Stimulated activated CD8-positive, alpha-beta memory T cell treated with anti-CD3 and anti-CD28 coated beads, Interleukin-4, amount 100 ng/mL, for 1 hour (primary cell): ENCODE results near the gene BICRA.

ENCODE experiments used
- DNase-seq, 2 donors: peaks; one replicate each; pipeline ENCODE4 v3.0.0-alpha.2; 2020; ENCODE audit warnings: low read depth in 2 of 2, low spot score in 1 of 2

Gene BICRA

DNA sequence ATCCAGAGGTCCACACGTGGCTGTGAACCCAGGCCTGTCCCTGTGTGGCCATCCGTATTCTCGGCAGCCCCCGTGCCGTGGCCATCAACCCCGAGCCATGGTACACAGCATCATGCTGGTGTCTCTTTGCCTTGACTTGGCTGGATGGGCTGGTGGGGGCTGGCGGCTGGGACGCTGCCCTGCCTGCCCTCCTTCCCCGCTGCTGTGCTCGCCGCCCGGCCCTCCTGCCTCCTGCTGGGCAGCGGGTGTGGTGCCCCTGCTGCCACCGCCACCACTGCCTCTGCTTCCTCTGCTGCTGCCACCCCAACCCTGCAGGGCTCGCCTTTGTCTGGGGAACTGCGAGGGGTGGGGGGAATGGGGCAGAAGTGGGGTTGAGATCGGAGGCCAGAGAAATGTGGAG lies 84.6 kb downstream of the BICRA start:
- DNase-seq = no peak

- no peak for DNase-seq
These were observed 85.0 kb downstream of the BICRA start for GRCh38 chr19:47693903-47694302.

DNA sequence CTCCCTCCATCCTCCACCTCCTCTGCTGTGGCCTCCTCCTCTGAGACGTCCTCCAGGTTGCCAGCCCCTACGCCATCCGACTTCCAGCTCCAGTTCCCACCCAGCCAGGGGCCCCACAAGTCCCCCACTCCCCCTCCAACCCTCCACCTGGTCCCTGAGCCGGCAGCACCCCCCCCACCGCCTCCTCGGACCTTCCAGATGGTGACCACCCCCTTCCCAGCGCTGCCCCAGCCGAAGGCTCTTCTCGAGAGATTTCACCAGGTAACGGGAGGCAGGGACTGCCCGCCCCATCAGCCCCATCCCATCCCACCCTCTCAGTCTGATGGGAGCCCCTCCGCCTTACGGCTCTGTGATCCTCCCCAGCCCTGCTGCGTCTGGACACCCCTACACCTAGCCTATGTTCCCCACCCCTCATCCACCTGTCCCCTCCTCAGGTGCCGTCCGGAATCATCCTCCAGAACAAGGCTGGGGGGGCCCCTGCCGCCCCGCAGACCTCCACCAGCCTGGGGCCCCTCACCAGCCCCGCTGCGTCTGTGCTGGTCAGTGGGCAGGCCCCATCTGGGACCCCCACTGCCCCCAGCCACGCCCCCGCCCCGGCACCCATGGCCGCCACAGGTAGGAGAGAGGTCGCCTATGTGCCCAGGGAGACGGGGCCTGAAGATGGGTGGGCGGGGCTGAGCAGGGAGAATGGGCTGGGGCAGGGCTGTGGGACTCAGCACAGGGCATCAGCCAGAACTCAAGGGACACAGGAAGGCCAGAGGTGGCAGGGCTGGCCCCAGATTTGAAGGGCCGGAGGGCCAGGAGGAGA lies 85.7 kb downstream of the BICRA start:
- DNase-seq = no peak

DNA sequence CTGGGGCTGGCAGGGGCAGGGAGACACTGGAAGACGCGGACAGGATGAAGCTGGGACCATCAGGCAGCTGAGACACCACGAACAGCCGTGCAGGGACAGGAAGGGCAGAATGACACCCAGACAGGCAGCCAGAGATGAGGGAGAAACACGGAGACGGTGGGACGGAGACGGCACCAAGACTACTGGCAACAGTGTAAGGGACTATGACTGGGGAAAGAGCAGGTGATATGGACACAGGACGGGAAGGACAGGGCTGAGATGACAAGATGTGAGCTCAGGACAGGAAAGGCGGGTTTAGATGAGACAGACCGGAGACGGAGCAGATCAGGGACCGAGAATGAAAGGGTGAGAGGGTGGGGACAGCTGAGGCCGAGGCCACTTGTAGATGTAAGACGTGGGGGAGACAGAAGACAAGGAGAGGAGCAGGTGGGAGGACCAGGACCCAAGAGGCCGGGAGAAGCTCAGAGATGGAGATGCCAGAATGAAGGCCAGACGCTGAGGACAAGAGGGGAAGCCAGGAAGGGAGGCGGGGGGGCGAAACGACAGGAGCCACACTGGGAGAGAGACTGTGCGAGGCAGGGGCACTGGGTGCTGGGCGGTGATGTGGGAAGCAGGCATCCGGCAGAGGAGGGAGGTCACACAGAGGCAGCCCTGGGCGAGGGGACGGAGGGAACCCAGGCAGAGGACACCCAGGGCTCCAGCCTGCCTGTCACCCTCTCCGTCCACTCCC lies 86.8 kb downstream of the BICRA start:
- DNase-seq = no peak

- no peak for DNase-seq
These were observed 87.7 kb downstream of the BICRA start for GRCh38 chr19:47696635-47697034.

GRCh38 chr19:47697863-47698609 lies 89.1 kb downstream of the BICRA start:
- peak in 1 of 2 donors; percentile 22 for DNase-seq

- DNase-seq = no peak
These were observed 89.9 kb downstream of the BICRA start for GRCh38 chr19:47698631-47699359.

- peak in 1 of 2 donors; percentile 5 for DNase-seq
These were observed 90.5 kb downstream of the BICRA start for GRCh38 chr19:47699360-47699917.

GRCh38 chr19:47700934-47701716 lies 92.2 kb downstream of the BICRA start:
- DNase-seq = no peak

DNA sequence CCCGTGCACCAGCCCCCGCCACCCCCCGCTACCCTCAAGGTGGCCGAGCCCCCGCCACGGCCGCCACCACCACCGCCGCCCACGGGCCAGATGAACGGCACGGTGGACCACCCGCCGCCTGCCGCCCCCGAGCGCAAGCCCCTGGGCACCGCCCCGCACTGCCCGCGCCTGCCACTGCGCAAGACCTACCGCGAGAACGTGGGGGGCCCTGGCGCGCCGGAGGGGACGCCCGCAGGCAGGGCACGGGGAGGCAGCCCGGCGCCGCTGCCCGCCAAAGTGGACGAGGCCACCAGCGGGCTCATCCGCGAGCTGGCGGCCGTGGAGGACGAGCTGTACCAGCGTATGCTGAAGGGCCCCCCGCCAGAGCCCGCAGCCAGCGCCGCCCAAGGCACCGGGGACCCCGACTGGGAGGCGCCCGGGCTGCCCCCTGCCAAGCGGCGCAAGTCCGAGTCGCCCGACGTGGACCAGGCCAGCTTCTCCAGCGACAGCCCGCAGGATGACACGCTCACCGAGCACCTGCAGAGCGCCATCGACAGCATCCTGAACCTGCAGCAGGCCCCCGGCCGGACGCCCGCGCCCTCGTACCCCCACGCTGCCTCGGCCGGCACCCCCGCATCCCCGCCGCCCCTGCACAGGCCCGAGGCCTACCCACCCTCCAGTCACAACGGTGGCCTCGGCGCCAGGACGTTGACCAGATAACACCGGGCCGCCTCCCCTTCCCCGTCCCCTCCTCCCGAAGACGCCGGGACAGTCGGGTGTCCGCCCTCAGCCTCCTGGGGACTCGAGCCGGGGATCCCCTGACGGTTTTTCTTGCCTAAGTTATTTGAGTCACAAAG lies 93.0 kb downstream of the BICRA start:
- no peak for DNase-seq

DNA sequence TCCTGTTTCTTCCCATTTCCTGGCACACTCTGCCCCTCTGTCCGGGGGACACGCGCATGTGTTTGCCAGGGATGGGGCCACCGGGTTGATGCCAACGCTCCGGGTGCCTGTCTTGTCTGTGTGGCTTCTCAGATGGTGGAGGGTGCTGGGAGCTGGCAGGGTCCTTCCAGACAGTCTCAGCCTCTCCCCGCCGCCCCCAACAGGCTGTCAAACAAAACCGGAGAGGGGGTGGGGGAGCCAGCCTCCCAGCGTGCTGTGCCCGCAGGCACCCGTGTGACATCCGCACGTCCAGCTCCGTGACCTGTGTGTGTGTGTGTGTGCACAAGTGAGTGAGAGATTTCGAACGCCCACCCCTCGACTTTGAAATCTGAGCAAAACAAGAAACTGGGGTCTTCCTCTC lies 93.7 kb downstream of the BICRA start:
- no peak for DNase-seq

DNA sequence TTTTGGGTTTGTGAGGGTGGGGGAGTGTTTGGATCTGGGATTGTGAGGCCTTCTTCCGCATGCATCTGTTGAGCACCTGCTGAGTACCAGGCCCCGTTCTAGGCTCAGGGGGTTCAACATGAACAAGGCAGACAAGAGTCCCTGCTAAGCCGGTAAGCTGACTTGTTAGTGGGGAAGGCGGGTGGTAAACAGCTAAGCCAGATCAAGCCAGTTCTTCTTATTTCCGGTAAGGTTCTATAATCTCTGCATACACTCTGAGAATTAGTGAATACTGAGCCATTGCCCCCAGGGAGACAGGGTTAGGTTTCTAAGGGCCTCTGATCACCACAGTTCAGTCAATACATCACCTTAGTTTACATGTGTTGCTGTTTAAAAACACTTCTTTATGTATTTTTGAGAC lies 94.4 kb downstream of the BICRA start:
- no peak for DNase-seq

DNA sequence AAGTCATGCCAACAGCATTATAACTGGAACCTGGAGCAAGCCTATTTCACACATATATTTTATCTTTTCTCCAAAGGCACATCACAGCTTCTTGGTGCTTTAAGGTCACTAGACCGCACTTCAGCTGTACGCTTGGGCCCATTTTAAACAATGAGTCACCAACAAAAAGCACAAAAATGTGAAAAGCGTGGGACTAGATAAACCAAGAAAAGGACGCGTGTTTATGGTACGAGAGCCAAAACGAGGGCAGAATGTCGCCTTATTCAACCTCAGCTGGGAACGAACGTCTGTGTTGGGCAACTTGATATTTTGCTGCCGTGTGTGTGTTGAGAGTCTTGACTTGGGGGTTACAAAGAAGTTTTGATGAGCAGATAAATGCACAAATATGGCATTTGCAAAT lies 95.1 kb downstream of the BICRA start:
- DNase-seq = no peak

DNA sequence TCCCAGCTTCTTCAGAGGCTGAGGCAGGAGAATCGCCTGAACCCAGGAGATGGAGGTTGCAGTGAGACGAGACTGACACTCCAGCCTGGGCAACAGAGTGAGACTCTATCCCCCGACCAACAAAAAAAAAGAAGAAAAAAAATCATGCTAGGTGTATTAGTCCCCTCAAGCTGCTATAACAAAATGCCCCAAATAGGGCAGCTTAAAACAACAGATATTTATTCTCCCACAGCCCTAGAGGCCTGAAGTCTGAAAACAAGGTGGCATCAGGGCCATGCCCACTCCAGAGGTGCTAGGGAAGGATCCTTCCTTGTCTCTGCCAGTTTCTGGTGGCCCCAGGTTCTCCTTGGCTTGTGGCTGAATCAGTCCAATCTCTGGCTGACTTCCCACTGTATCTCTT lies 95.7 kb downstream of the BICRA start:
- DNase-seq = no peak

DNA sequence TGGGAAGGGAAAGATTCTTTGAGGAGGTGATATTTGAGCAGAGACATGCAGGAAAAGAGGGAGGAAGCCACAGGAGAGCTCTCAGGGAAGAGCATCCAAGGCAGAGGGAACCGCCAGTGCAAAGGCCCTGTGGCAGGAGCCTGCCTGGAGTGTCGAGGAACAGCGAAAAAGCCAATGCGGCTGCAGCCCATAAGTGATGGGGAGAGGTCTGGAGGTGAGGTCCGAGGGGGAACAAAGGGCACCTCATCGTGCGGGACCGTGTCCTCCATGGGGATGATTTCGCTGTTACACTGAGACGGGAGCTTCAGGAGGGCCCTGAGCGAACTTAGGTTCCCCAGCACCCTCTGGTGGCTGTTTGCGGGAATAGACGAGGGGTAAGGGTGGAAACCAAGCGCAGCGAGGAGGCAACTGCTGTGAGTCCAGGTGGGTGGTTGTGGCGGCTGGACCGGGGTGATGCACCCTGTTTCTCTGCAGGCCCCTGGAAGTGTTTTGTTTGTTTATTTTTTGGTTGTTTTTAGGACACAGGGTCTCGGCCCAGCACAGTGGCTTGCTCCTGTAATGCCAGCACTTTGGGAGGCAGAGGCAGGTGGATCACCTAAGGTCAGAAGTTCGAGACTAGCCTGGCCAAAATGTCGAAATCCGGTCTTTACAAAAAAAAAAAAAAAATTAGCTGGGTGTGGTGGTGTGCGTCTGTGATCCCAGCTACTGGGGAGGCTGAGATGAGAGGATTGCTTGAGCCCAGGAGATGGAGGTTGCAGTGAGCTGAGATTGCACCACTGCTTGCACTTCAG lies 98.4 kb downstream of the BICRA start:
- peak; percentile 49 to 55 for DNase-seq

GRCh38 chr19:47711652-47712242 lies 102.8 kb downstream of the BICRA start:
- no peak for DNase-seq

- no peak for DNase-seq
These were observed 104.4 kb downstream of the BICRA start, which contains the start of gene EHD2 for GRCh38 chr19:47713046-47714021. TSS of gene EHD2 (plus strand) at chr19:47713422. CDS start at chr19:47716613, 3,191 bp downstream.
